ENCODE data around the gene STRN.
"Not testable (repeated sequence)": the region's sequence is repeated elsewhere in the genome, so short reads cannot be mapped to it uniquely, and the experiment has no call there.

STRN gene

GRCh38 chr2:36904636-36905035 is 61.7 kb downstream of the STRN start:
- DNase-seq (ENCODE audit: low read depth) = no peak
- no peak overlapping the region for H3K4me3 ChIP-seq (ENCODE audit: low read depth, low read length)
- no peak for TF ChIP-seq CTCF (IDR thresholded peaks at IDR 0.05; ENCODE audit: insufficient read depth, low read depth, low read length, missing control alignments)

- no peak for DNase-seq (ENCODE audit: low read depth)
- TF ChIP-seq CTCF (IDR thresholded peaks at IDR 0.05; ENCODE audit: insufficient read depth, low read depth, low read length, missing control alignments) = no peak
- H3K4me3 ChIP-seq (ENCODE audit: low read depth, low read length) = no peak overlapping the region
Measured at GRCh38 chr2:36902385-36903120, 63.8 kb downstream of the STRN start.

GRCh38 chr2:36892805-36893204 is 73.5 kb downstream of the STRN start:
- H3K4me3 ChIP-seq (ENCODE audit: low read depth, low read length) = no peak overlapping the region
- DNase-seq (ENCODE audit: low read depth) = no peak
- TF ChIP-seq CTCF (IDR thresholded peaks at IDR 0.05; ENCODE audit: insufficient read depth, low read depth, low read length, missing control alignments) = no peak

GRCh38 chr2:36889795-36890194 is 76.5 kb downstream of the STRN start:
- TF ChIP-seq CTCF (IDR thresholded peaks at IDR 0.05; ENCODE audit: insufficient read depth, low read depth, low read length, missing control alignments) = no peak
- no peak overlapping the region for H3K4me3 ChIP-seq (ENCODE audit: low read depth, low read length)
- no peak for DNase-seq (ENCODE audit: low read depth)

- H3K4me3 ChIP-seq (ENCODE audit: low read depth, low read length); DNase-seq (ENCODE audit: low read depth): not testable (repeated sequence)
Measured at GRCh38 chr2:36887095-36887494, 79.2 kb downstream of the STRN start.

- no peak for TF ChIP-seq CTCF (IDR thresholded peaks at IDR 0.05; ENCODE audit: insufficient read depth, low read depth, low read length, missing control alignments)
- H3K4me3 ChIP-seq (ENCODE audit: low read depth, low read length) = no peak overlapping the region
- DNase-seq (ENCODE audit: low read depth) = no peak
Measured at GRCh38 chr2:36886664-36887063, 79.7 kb downstream of the STRN start.

- H3K4me3 ChIP-seq (ENCODE audit: low read depth, low read length) = no peak overlapping the region
Measured at GRCh38 chr2:36885605-36886004, 80.7 kb downstream of the STRN start.

More at GRCh38 chr2:36885605-36886004, 80.7 kb downstream of the STRN start:
- DNase-seq (ENCODE audit: low read depth) = no peak
- TF ChIP-seq CTCF (IDR thresholded peaks at IDR 0.05; ENCODE audit: insufficient read depth, low read depth, low read length, missing control alignments) = no peak
